ENCODE measurements around the gene SBNO1. TPM values are rescaled to one million over a fixed set of nuclear protein-coding genes. Genes with fewer than 3 reads are reported as not detected.

SBNO1 gene
- total RNA-seq, 1 experiment from 2014 or later: 58.6 TPM

DNA sequence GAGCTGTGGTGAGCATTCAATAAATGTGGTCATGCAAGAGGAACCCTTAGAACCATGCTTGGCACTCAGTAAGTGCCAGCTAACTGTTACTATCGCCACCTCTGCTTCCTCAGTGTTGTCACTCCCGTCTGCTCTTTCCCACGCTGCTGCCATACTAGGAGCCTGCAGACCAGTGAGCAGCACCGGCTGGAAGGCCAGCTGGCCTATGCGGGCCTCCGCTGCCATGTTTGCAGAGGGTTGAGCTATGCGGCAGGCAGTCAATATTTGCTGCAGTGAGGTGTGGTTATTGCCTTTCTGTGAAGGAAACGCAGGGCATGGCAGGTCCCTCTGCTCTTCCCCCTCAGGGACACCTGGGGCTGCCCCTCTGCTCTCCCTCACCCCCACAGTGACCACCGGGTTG, 32.3 kb upstream of the SBNO1 start:
- Histone ChIP-seq H3K27me3 (replicated peaks; ENCODE audit: insufficient read depth, low read depth, low read length, poor library complexity) (no peaks in the 10 kb centered on the region), H3K27ac (ENCODE audit: low read depth, low read length, poor library complexity, severe bottlenecking) (no peak overlapping the region), H3K36me3 (ENCODE audit: insufficient read depth, low read length, poor library complexity, severe bottlenecking) (peaks cover 73% of the 10 kb centered on the region), H3K9me3 (ENCODE audit: low read depth, low read length, poor library complexity, severe bottlenecking) (no peaks in the 10 kb centered on the region), H3K4me1 (ENCODE audit: insufficient read depth, low read length, poor library complexity, severe bottlenecking) (no peaks in the 10 kb centered on the region), H3K4me3 (ENCODE audit: low read depth, low read length, poor library complexity, severe bottlenecking) (no peak overlapping the region)
- DNase-seq (ENCODE audit: low spot score): no peak
- TF ChIP-seq, protein P1, sequence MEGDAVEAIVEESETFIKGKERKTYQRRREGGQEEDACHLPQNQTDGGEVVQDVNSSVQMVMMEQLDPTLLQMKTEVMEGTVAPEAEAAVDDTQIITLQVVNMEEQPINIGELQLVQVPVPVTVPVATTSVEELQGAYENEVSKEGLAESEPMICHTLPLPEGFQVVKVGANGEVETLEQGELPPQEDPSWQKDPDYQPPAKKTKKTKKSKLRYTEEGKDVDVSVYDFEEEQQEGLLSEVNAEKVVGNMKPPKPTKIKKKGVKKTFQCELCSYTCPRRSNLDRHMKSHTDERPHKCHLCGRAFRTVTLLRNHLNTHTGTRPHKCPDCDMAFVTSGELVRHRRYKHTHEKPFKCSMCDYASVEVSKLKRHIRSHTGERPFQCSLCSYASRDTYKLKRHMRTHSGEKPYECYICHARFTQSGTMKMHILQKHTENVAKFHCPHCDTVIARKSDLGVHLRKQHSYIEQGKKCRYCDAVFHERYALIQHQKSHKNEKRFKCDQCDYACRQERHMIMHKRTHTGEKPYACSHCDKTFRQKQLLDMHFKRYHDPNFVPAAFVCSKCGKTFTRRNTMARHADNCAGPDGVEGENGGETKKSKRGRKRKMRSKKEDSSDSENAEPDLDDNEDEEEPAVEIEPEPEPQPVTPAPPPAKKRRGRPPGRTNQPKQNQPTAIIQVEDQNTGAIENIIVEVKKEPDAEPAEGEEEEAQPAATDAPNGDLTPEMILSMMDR (conservative IDR thresholded peaks at IDR 0.05; ENCODE audit: low read depth, low read length): no peak
- no peak for TF ChIP-seq EZH2 (IDR thresholded peaks at IDR 0.05; ENCODE audit: borderline replicate concordance, low read depth, low read length, poor library complexity, severe bottlenecking)
- ChIA-PET POLR2A (ENCODE audit: low non-redundant PET) (interaction anchor here (0.5 kb wide), 1 partner anchor 24 kb away, joined by 7 read pairs; no protein-coding TSS in a partner anchor), CTCF (no interaction called here)
- no TSS peak for BruUV-seq (replicated peaks)
- intact Hi-C loops (cut with micrococcal nuclease; ENCODE audit: unreplicated experiment): no loop called here

GRCh38 chr12:123396543-123396942, 31.9 kb upstream of the SBNO1 start:
- no TSS peak for BruUV-seq (replicated peaks)
- peaks cover 74% of the 10 kb centered on the region for H3K36me3 ChIP-seq (ENCODE audit: insufficient read depth, low read length, poor library complexity, severe bottlenecking)

DNA sequence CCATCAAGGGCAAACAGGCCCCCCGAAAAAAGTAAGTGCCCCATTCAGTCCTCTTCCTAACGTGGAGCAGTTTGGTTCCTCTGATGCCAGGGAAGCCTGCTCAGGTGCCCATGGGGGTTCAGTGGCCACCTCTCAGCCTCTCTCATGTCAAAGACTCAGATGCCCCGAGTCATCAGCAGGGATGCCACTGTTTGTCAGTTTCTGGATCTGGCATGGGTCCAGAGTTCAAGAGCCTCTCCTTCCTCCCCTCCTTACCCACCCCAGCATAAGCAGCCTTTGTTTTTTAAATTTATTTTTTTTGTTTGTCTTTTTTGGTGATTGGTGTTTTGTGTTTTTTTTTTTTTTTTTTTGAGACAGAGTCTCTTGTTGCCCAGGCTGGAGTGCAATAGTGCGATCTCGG, 30.6 kb upstream of the SBNO1 start:
- Histone ChIP-seq H3K27ac (ENCODE audit: low read depth, low read length, poor library complexity, severe bottlenecking) (no peak overlapping the region), H3K27me3 (replicated peaks; ENCODE audit: insufficient read depth, low read depth, low read length, poor library complexity) (no peaks in the 10 kb centered on the region), H3K4me3 (ENCODE audit: low read depth, low read length, poor library complexity, severe bottlenecking) (no peak overlapping the region), H3K9me3 (ENCODE audit: low read depth, low read length, poor library complexity, severe bottlenecking) (no peaks in the 10 kb centered on the region), H3K4me1 (ENCODE audit: insufficient read depth, low read length, poor library complexity, severe bottlenecking) (peaks cover 2% of the 10 kb centered on the region), H3K36me3 (ENCODE audit: insufficient read depth, low read length, poor library complexity, severe bottlenecking) (peaks cover 85% of the 10 kb centered on the region)
- ChIA-PET POLR2A (ENCODE audit: low non-redundant PET) (no interaction called here), CTCF (no interaction called here)
- intact Hi-C loops (cut with micrococcal nuclease; ENCODE audit: unreplicated experiment): no loop called here
- TF ChIP-seq EZH2 (IDR thresholded peaks at IDR 0.05; ENCODE audit: borderline replicate concordance, low read depth, low read length, poor library complexity, severe bottlenecking): no peak
- TF ChIP-seq, protein P1 (conservative IDR thresholded peaks at IDR 0.05; ENCODE audit: low read depth, low read length): no peak
- BruUV-seq (replicated peaks): no TSS peak
- DNase-seq (ENCODE audit: low spot score): no peak

More at GRCh38 chr12:123396543-123396942, 31.9 kb upstream of the SBNO1 start:
- ChIA-PET POLR2A (ENCODE audit: low non-redundant PET) (interaction anchor here (0.5 kb wide), 1 partner anchor 24 kb away, joined by 7 read pairs; no protein-coding TSS in a partner anchor), CTCF (no interaction called here)
- DNase-seq (ENCODE audit: low spot score): no peak
- no peaks in the 10 kb centered on the region for H3K4me1 ChIP-seq (ENCODE audit: insufficient read depth, low read length, poor library complexity, severe bottlenecking)
- no peaks in the 10 kb centered on the region for H3K9me3 ChIP-seq (ENCODE audit: low read depth, low read length, poor library complexity, severe bottlenecking)
- H3K4me3 ChIP-seq (ENCODE audit: low read depth, low read length, poor library complexity, severe bottlenecking): no peak overlapping the region
- intact Hi-C loops (cut with micrococcal nuclease; ENCODE audit: unreplicated experiment): no loop called here
- H3K27me3 ChIP-seq (replicated peaks; ENCODE audit: insufficient read depth, low read depth, low read length, poor library complexity): no peaks in the 10 kb centered on the region
- H3K27ac ChIP-seq (ENCODE audit: low read depth, low read length, poor library complexity, severe bottlenecking): no peak overlapping the region
- TF ChIP-seq EZH2 (IDR thresholded peaks at IDR 0.05; ENCODE audit: borderline replicate concordance, low read depth, low read length, poor library complexity, severe bottlenecking): no peak
- TF ChIP-seq, protein P1 (conservative IDR thresholded peaks at IDR 0.05; ENCODE audit: low read depth, low read length): no peak

Measured in A673 (cell line).